ENCODE measurements around the gene SLC15A4.

The SLC15A4 gene

GRCh38 chr12:128813392-128813791 lies 10.4 kb downstream of the SLC15A4 start:
- Histone ChIP-seq H3K27ac (no peak overlapping the region), H3K4me3 (ENCODE audit: low read depth, low read length) (no peak overlapping the region)

GRCh38 chr12:128811806-128812205 lies 12.0 kb downstream of the SLC15A4 start:
- no peak for TF ChIP-seq CTCF (IDR thresholded peaks at IDR 0.05; ENCODE audit: low read depth, low read length)
- DNase-seq: no peak
- Histone ChIP-seq H3K4me3 (ENCODE audit: low read depth, low read length) (no peak overlapping the region), H3K9me3 (ENCODE audit: severe bottlenecking) (no peaks in the 10 kb centered on the region), H3K36me3 (peaks cover 41% of the 10 kb centered on the region), H3K27ac (no peak overlapping the region), H3K27me3 (ENCODE audit: insufficient read depth, low read depth, severe bottlenecking) (no peaks in the 10 kb centered on the region)

More at GRCh38 chr12:128813392-128813791, 10.4 kb downstream of the SLC15A4 start:
- no peak for TF ChIP-seq CTCF (IDR thresholded peaks at IDR 0.05; ENCODE audit: low read depth, low read length)
- H3K36me3 ChIP-seq: peaks cover 26% of the 10 kb centered on the region
- no peaks in the 10 kb centered on the region for H3K9me3 ChIP-seq (ENCODE audit: severe bottlenecking)
- no peaks in the 10 kb centered on the region for H3K27me3 ChIP-seq (ENCODE audit: insufficient read depth, low read depth, severe bottlenecking)
- no peak for DNase-seq

GRCh38 chr12:128810182-128811127 lies 13.3 kb downstream of the SLC15A4 start:
- H3K27ac ChIP-seq: peak overlapping the region; percentile 41
- TF ChIP-seq CTCF (IDR thresholded peaks at IDR 0.05; ENCODE audit: low read depth, low read length): peak; percentile 46
- DNase-seq: peak; percentile 82
- no peaks in the 10 kb centered on the region for H3K27me3 ChIP-seq (ENCODE audit: insufficient read depth, low read depth, severe bottlenecking)
- peak overlapping the region; percentile 20 for H3K4me3 ChIP-seq (ENCODE audit: low read depth, low read length)
- H3K9me3 ChIP-seq (ENCODE audit: severe bottlenecking): no peaks in the 10 kb centered on the region
- peaks cover 42% of the 10 kb centered on the region for H3K36me3 ChIP-seq

- Histone ChIP-seq H3K36me3 (peaks cover 51% of the 10 kb centered on the region), H3K9me3 (ENCODE audit: severe bottlenecking) (no peaks in the 10 kb centered on the region), H3K27ac (no peak overlapping the region), H3K27me3 (ENCODE audit: insufficient read depth, low read depth, severe bottlenecking) (no peaks in the 10 kb centered on the region), H3K4me3 (ENCODE audit: low read depth, low read length) (no peak overlapping the region)
- TF ChIP-seq CTCF (IDR thresholded peaks at IDR 0.05; ENCODE audit: low read depth, low read length): no peak
- no peak for DNase-seq
Observed at GRCh38 chr12:128808651-128809050, 15.1 kb downstream of the SLC15A4 start.

GRCh38 chr12:128807161-128807724 lies 16.5 kb downstream of the SLC15A4 start:
- no peaks in the 10 kb centered on the region for H3K9me3 ChIP-seq (ENCODE audit: severe bottlenecking)
- no peak overlapping the region for H3K27ac ChIP-seq
- no peak overlapping the region for H3K4me3 ChIP-seq (ENCODE audit: low read depth, low read length)
- no peak for DNase-seq
- H3K36me3 ChIP-seq: peaks cover 53% of the 10 kb centered on the region
- TF ChIP-seq CTCF (IDR thresholded peaks at IDR 0.05; ENCODE audit: low read depth, low read length): no peak
- H3K27me3 ChIP-seq (ENCODE audit: insufficient read depth, low read depth, severe bottlenecking): no peaks in the 10 kb centered on the region
